ENCODE data around the gene SHFL. TPM values are rescaled to one million over a fixed set of nuclear protein-coding genes. Genes with fewer than 3 reads are reported as not detected.

SHFL gene
- total RNA-seq, 4 donors from 2014 or later, result 17.4 to 34.9 (median 26.1) TPM

DNA sequence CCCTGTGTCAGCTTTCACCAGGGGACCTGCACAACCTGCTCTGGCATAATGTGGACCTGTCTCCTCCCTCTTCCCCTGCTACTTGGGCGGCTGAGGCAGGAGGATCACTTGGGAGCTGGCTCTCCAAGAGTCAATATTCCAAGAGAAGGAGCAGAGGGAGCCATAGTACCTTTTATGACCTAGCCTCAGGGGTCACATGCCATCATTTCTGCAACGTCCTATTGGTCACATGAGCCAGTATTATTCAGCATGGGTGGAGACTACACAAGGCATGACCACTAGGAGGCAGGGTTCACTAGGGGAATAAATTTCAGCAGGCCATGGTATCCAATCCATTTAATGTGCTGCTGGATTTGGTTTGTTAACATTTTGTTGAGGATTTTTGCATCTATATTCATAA lies 12.0 kb upstream of the SHFL start:
- WGBS, result 25% methylated on average over 1 of the region's 2 CpGs
- intact Hi-C loops (cut with DNase I), result no loop called here
- H3K9me3 ChIP-seq, result peaks cover 0 to 11% (median 4%) of the 10 kb centered on the region in 4 donors
- TF ChIP-seq POLR2AphosphoS5 (IDR thresholded peaks at IDR 0.05) (no peak), EP300 (IDR thresholded peaks at IDR 0.05) (no peak), POLR2A (IDR thresholded peaks at IDR 0.05; ENCODE audit: low read depth) (no peak)
- TF ChIP-seq, protein P1, sequence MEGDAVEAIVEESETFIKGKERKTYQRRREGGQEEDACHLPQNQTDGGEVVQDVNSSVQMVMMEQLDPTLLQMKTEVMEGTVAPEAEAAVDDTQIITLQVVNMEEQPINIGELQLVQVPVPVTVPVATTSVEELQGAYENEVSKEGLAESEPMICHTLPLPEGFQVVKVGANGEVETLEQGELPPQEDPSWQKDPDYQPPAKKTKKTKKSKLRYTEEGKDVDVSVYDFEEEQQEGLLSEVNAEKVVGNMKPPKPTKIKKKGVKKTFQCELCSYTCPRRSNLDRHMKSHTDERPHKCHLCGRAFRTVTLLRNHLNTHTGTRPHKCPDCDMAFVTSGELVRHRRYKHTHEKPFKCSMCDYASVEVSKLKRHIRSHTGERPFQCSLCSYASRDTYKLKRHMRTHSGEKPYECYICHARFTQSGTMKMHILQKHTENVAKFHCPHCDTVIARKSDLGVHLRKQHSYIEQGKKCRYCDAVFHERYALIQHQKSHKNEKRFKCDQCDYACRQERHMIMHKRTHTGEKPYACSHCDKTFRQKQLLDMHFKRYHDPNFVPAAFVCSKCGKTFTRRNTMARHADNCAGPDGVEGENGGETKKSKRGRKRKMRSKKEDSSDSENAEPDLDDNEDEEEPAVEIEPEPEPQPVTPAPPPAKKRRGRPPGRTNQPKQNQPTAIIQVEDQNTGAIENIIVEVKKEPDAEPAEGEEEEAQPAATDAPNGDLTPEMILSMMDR (IDR thresholded peaks at IDR 0.05), result peak in 1 of 3 experiments; percentile 16
- no peak for DNase-seq (ENCODE audit: extremely low spot score)
- no peaks in the 10 kb centered on the region for H3K36me3 ChIP-seq
- H3K27ac ChIP-seq (replicated peaks in 1 of 4), result no peak overlapping the region
- no peaks in the 10 kb centered on the region for H3K4me1 ChIP-seq
- H3K4me3 ChIP-seq, result no peak overlapping the region
- H3K27me3 ChIP-seq, result peaks cover 0 to 44% (median 0%) of the 10 kb centered on the region in 4 donors

- H3K27ac ChIP-seq (replicated peaks in 1 of 4), result no peak overlapping the region
- H3K36me3 ChIP-seq, result no peaks in the 10 kb centered on the region
- TF ChIP-seq EP300 (IDR thresholded peaks at IDR 0.05) (no peak), POLR2A (IDR thresholded peaks at IDR 0.05; ENCODE audit: low read depth) (no peak), POLR2AphosphoS5 (IDR thresholded peaks at IDR 0.05) (no peak)
- TF ChIP-seq, protein P1 (IDR thresholded peaks at IDR 0.05), result no peak
- intact Hi-C loops (cut with DNase I), result no loop called here
- H3K27me3 ChIP-seq, result peaks cover 0 to 26% (median 0%) of the 10 kb centered on the region in 4 donors
- H3K4me1 ChIP-seq, result no peaks in the 10 kb centered on the region
- no peak for DNase-seq (ENCODE audit: extremely low spot score)
- peaks cover 0 to 11% (median 4%) of the 10 kb centered on the region in 4 donors for H3K9me3 ChIP-seq
- 89% methylated on average over 6 of the region's 6 CpGs for WGBS
- H3K4me3 ChIP-seq, result no peak overlapping the region
Measured at GRCh38 chr19:10076535-10076934, 9.6 kb upstream of the SHFL start.

GRCh38 chr19:10078329-10078728 lies 7.8 kb upstream of the SHFL start:
- Histone ChIP-seq H3K36me3 (no peaks in the 10 kb centered on the region), H3K27ac (replicated peaks in 1 of 4) (no peak overlapping the region), H3K9me3 (peaks cover 0 to 10% (median 4%) of the 10 kb centered on the region in 4 donors), H3K4me3 (no peak overlapping the region), H3K27me3 (peaks cover 0 to 12% (median 0%) of the 10 kb centered on the region in 4 donors), H3K4me1 (no peaks in the 10 kb centered on the region)
- DNase-seq (ENCODE audit: extremely low spot score), result no peak
- TF ChIP-seq POLR2AphosphoS5 (IDR thresholded peaks at IDR 0.05), result no peak
- TF ChIP-seq, protein P1 (IDR thresholded peaks at IDR 0.05), result no peak
- TF ChIP-seq EP300 (IDR thresholded peaks at IDR 0.05), result no peak
- no peak for TF ChIP-seq POLR2A (IDR thresholded peaks at IDR 0.05; ENCODE audit: low read depth)
- intact Hi-C loops (cut with DNase I), result no loop called here
- WGBS, result 66% methylated on average over 8 of the region's 8 CpGs

DNA sequence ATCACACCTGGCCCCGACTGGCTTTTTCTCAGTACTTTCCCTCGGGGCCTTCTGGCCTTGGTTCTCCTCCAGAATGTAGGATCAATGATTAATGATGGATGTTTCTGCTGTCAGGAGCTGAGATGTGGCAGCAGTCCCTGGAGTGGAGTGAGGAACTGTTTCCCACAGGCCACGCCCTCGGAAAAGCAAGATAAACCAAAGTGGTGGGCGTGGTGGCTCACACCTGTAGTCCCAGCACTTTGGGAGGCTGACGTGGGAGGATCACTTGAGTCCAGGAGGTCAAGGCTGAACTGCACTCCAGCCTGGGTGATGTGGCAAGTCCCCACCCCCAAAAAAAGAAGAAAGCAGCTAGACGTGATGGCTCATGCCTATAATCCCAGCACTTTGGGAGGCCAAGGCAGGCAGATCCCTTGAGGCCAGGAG lies 7.1 kb upstream of the SHFL start:
- WGBS, result 58% methylated on average over 7 of the region's 7 CpGs
- no peak overlapping the region for H3K4me3 ChIP-seq
- H3K9me3 ChIP-seq, result peaks cover 0 to 3% (median 2%) of the 10 kb centered on the region in 4 donors
- no peak for TF ChIP-seq POLR2AphosphoS5 (IDR thresholded peaks at IDR 0.05)
- TF ChIP-seq EP300 (IDR thresholded peaks at IDR 0.05), result no peak
- TF ChIP-seq, protein P1 (IDR thresholded peaks at IDR 0.05), result no peak
- TF ChIP-seq POLR2A (IDR thresholded peaks at IDR 0.05; ENCODE audit: low read depth), result no peak
- no peak overlapping the region for H3K27ac ChIP-seq (replicated peaks in 1 of 4)
- DNase-seq (ENCODE audit: extremely low spot score), result no peak
- H3K27me3 ChIP-seq, result peaks cover 0 to 12% (median 0%) of the 10 kb centered on the region in 4 donors
- intact Hi-C loops (cut with DNase I), result no loop called here
- H3K36me3 ChIP-seq, result no peaks in the 10 kb centered on the region
- H3K4me1 ChIP-seq, result no peaks in the 10 kb centered on the region

DNA sequence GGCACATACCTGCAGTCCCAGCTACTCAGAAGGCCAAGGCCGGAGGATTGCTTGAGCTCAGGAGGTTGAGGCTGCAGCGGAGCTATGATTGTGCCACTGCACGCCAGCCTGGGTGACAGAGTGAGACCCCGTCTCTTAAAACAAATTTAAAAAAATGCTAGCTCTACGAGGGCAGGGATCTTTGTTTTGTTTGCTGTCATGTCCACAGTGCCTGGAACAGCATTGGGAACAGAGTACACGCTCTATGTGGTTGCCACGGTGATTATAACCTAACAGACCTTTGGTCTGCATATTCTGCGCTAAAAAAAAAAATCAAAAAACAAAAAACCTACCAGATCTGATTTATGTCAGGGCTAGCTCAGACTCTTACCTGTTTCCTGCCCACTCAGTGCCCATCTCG lies 2.2 kb upstream of the SHFL start:
- intact Hi-C loops (cut with DNase I), result no loop called here
- Histone ChIP-seq H3K4me3 (no peak overlapping the region), H3K4me1 (peaks cover 0 to 18% (median 15%) of the 10 kb centered on the region in 4 donors), H3K27me3 (no peaks in the 10 kb centered on the region), H3K9me3 (no peaks in the 10 kb centered on the region), H3K36me3 (peaks cover 0 to under 1% (median 0%) of the 10 kb centered on the region in 4 donors), H3K27ac (replicated peaks in 1 of 4) (no peak overlapping the region)
- WGBS, result 83% methylated on average over 9 of the region's 9 CpGs
- DNase-seq (ENCODE audit: extremely low spot score), result no peak
- TF ChIP-seq EP300 (IDR thresholded peaks at IDR 0.05) (no peak), POLR2AphosphoS5 (IDR thresholded peaks at IDR 0.05) (no peak), POLR2A (IDR thresholded peaks at IDR 0.05; ENCODE audit: low read depth) (no peak)
- TF ChIP-seq, protein P1 (IDR thresholded peaks at IDR 0.05), result no peak

All from esophagus muscularis mucosa (tissue), 4 donors.